Fibroblast of lung (primary cell): ENCODE data around the gene ENTHD1. TPM values are rescaled to one million over a fixed set of nuclear protein-coding genes. Genes with fewer than 3 reads are reported as not detected.

Experiments
- DNase-seq, 2 donors: peaks; one replicate each; pipeline versions ENCODE4 v3.0.0 to v3.0.0-alpha.2; 2010; ENCODE audit warnings: low read depth in 2 of 2
- H2AFZ ChIP-seq: 2 replicates; pipeline ENCODE4 v1.5.1; 2012; ENCODE audit warnings: low read length, control low read depth, inconsistent platforms
- H3K27ac ChIP-seq: 2 replicates; pipeline ENCODE4 v1.5.1; 2011; ENCODE audit warnings: low read length, control low read depth; ENCODE audit not compliant: insufficient read depth
- H3K27me3 ChIP-seq: 2 replicates; pipeline ENCODE4 v1.5.1; 2011; ENCODE audit warnings: mild to moderate bottlenecking, low read length; ENCODE audit not compliant: control insufficient read depth, insufficient read depth
- H3K36me3 ChIP-seq: 2 replicates; pipeline ENCODE4 v1.5.1; 2011; ENCODE audit warnings: low read length; ENCODE audit not compliant: control insufficient read depth, insufficient read depth
- H3K4me1 ChIP-seq: 2 replicates; pipeline ENCODE4 v1.5.1; 2011; ENCODE audit warnings: low read length; ENCODE audit not compliant: control insufficient read depth, insufficient read depth; ENCODE audit errors: extremely low read depth
- H3K4me2 ChIP-seq: 2 replicates; pipeline ENCODE4 v1.5.1; 2011; ENCODE audit warnings: low read length, control low read depth; ENCODE audit not compliant: insufficient read depth; ENCODE audit errors: extremely low read depth
- H3K4me3 ChIP-seq, 4 experiments: fragments of 200-600 bp in 1 of 4; sonication (generic) in 1 of 4; replicated peaks in 1 of 4; 2 replicates each; pipeline ENCODE4 v1.5.1; 2011 to 2016; ENCODE audit warnings: low read length in 4 of 4, low read depth in 3 of 4, mild to moderate bottlenecking in 3 of 4, control low read depth in 2 of 4, inconsistent platforms in 1 of 4, mixed read lengths in 1 of 4; ENCODE audit not compliant: insufficient read depth in 1 of 4; ENCODE audit errors: control extremely low read depth in 1 of 4
- H3K79me2 ChIP-seq: 2 replicates; pipeline ENCODE4 v1.5.1; 2012; ENCODE audit warnings: mild to moderate bottlenecking, low read length, inconsistent platforms; ENCODE audit not compliant: control insufficient read depth, insufficient read depth
- H3K9ac ChIP-seq: 2 replicates; pipeline ENCODE4 v1.5.1; 2011; ENCODE audit warnings: mild to moderate bottlenecking, low read length, control low read depth; ENCODE audit not compliant: insufficient read depth
- H3K9me3 ChIP-seq: 2 replicates; pipeline ENCODE4 v1.5.1; 2012; ENCODE audit warnings: low read depth, low read length; ENCODE audit not compliant: control insufficient read depth, insufficient read depth
- H4K20me1 ChIP-seq: 2 replicates; pipeline ENCODE4 v1.5.1; 2011; ENCODE audit warnings: low read length; ENCODE audit not compliant: control insufficient read depth, insufficient read depth; ENCODE audit errors: extremely low read depth
- EZH2 ChIP-seq: IDR thresholded peaks from 2 replicates; pipeline ENCODE4 v1.5.1; 2012; ENCODE audit warnings: low read length, control low read depth, mild to moderate bottlenecking; ENCODE audit errors: missing control alignments
- polyA plus RNA-seq, 2 donors: library from polyadenylated mRNA; depleted of rRNA in 1 of 2; stranded (reverse) in 1 of 2; unstranded in 1 of 2; fragments of >200 nt; gene quantifications; 2 replicates each; pipeline ENCODE4 v1.2.1, GENCODE V29; 2011 to 2012; ENCODE audit warnings: missing spikeins in 1 of 2
- total RNA-seq: library from RNA; depleted of rRNA; stranded (reverse); fragments of >200 nt; gene quantifications from 2 replicates; pipeline ENCODE4 v1.2.1, GENCODE V29; 2014
- TF ChIP-seq, protein P1 (sequence below), 2 donors: IDR thresholded peaks in 1 of 2; conservative IDR thresholded peaks in 1 of 2; 1 replicate in 1 of 2; 2 replicates in 1 of 2; pipeline ENCODE4 v1.5.1; 2011 to 2012; ENCODE audit warnings: low read length in 2 of 2, control low read depth in 1 of 2, inconsistent platforms in 1 of 2, low read depth in 1 of 2, mild to moderate bottlenecking in 1 of 2

The ENTHD1 gene
- total and polyA plus RNA-seq, 2 donors (not counting 1 experiment from before 2014, with no cell fraction given), result not detected

- Histone ChIP-seq H3K27ac (no peak overlapping the region), H3K4me3 (no peak overlapping the region), H3K36me3 (no peaks in the 10 kb centered on the region), H3K79me2 (no peaks in the 10 kb centered on the region), H3K9me3 (no peaks in the 10 kb centered on the region), H3K4me2 (no peak overlapping the region), H4K20me1 (no peaks in the 10 kb centered on the region), H3K4me1 (no peaks in the 10 kb centered on the region), H3K27me3 (peaks cover 35% of the 10 kb centered on the region), H2AFZ (no peak overlapping the region), H3K9ac (no peak overlapping the region)
- TF ChIP-seq EZH2, result no peak
- TF ChIP-seq, protein P1, sequence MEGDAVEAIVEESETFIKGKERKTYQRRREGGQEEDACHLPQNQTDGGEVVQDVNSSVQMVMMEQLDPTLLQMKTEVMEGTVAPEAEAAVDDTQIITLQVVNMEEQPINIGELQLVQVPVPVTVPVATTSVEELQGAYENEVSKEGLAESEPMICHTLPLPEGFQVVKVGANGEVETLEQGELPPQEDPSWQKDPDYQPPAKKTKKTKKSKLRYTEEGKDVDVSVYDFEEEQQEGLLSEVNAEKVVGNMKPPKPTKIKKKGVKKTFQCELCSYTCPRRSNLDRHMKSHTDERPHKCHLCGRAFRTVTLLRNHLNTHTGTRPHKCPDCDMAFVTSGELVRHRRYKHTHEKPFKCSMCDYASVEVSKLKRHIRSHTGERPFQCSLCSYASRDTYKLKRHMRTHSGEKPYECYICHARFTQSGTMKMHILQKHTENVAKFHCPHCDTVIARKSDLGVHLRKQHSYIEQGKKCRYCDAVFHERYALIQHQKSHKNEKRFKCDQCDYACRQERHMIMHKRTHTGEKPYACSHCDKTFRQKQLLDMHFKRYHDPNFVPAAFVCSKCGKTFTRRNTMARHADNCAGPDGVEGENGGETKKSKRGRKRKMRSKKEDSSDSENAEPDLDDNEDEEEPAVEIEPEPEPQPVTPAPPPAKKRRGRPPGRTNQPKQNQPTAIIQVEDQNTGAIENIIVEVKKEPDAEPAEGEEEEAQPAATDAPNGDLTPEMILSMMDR (conservative IDR thresholded peaks at IDR 0.05 in 1 of 2, IDR thresholded peaks at IDR 0.05 in 1 of 2; ENCODE audit: low read depth in 1 of 2, low read length in 2 of 2), result no peak
- no peak for DNase-seq
Observed at GRCh38 chr22:39925909-39926679, 32.5 kb upstream of the ENTHD1 start.

GRCh38 chr22:39925273-39925672, 31.7 kb upstream of the ENTHD1 start:
- Histone ChIP-seq H3K9me3 (no peaks in the 10 kb centered on the region), H3K27me3 (peaks cover 35% of the 10 kb centered on the region), H3K4me2 (no peak overlapping the region), H3K79me2 (no peaks in the 10 kb centered on the region), H3K4me1 (no peaks in the 10 kb centered on the region), H2AFZ (no peak overlapping the region), H3K27ac (no peak overlapping the region), H3K4me3 (no peak overlapping the region), H4K20me1 (no peaks in the 10 kb centered on the region), H3K36me3 (no peaks in the 10 kb centered on the region), H3K9ac (no peak overlapping the region)
- DNase-seq, result no peak
- no peak for TF ChIP-seq EZH2
- TF ChIP-seq, protein P1 (conservative IDR thresholded peaks at IDR 0.05 in 1 of 2, IDR thresholded peaks at IDR 0.05 in 1 of 2; ENCODE audit: low read depth in 1 of 2, low read length in 2 of 2), result no peak

- Histone ChIP-seq H3K36me3 (no peaks in the 10 kb centered on the region), H2AFZ (no peak overlapping the region), H3K9me3 (no peaks in the 10 kb centered on the region), H4K20me1 (no peaks in the 10 kb centered on the region), H3K79me2 (no peaks in the 10 kb centered on the region), H3K4me2 (no peak overlapping the region), H3K4me1 (no peaks in the 10 kb centered on the region), H3K27ac (no peak overlapping the region), H3K9ac (no peak overlapping the region), H3K27me3 (peaks cover 32% of the 10 kb centered on the region), H3K4me3 (no peak overlapping the region)
- DNase-seq, result no peak
- TF ChIP-seq, protein P1 (conservative IDR thresholded peaks at IDR 0.05 in 1 of 2, IDR thresholded peaks at IDR 0.05 in 1 of 2; ENCODE audit: low read depth in 1 of 2, low read length in 2 of 2), result no peak
- no peak for TF ChIP-seq EZH2
Observed at GRCh38 chr22:39924286-39924685, 30.7 kb upstream of the ENTHD1 start.
